ENCODE measurements around the gene KCTD11.
"Not testable (repeated sequence)": the region's sequence is repeated elsewhere in the genome, so short reads cannot be mapped to it uniquely, and the experiment has no call there.

KCTD11 gene

DNA sequence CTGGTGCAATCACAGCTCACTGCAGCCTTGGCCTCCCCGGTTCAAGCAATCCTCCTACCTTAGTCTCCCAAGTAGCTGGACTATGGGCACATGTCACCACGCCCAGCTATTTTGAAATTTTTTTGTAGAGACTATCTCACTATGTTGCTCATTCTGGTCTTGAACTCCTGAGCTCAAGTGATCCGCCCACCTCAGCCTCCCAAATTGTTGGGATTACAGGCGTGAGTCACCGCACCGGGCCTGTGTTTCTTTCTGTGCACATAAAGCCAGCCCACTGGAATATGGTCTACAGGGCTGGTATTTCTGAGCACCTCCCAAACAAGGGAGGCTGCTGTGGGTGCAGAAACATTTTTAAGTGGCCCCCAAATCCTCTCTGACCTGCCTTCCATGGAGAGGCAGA is 11.3 kb downstream of the KCTD11 start:
- TF ChIP-seq, protein P1, sequence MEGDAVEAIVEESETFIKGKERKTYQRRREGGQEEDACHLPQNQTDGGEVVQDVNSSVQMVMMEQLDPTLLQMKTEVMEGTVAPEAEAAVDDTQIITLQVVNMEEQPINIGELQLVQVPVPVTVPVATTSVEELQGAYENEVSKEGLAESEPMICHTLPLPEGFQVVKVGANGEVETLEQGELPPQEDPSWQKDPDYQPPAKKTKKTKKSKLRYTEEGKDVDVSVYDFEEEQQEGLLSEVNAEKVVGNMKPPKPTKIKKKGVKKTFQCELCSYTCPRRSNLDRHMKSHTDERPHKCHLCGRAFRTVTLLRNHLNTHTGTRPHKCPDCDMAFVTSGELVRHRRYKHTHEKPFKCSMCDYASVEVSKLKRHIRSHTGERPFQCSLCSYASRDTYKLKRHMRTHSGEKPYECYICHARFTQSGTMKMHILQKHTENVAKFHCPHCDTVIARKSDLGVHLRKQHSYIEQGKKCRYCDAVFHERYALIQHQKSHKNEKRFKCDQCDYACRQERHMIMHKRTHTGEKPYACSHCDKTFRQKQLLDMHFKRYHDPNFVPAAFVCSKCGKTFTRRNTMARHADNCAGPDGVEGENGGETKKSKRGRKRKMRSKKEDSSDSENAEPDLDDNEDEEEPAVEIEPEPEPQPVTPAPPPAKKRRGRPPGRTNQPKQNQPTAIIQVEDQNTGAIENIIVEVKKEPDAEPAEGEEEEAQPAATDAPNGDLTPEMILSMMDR (IDR thresholded peaks at IDR 0.05; ENCODE audit: low read depth, low read length), result no peak
- Histone ChIP-seq H3K9me3 (ENCODE audit: severe bottlenecking) (no peaks in the 10 kb centered on the region), H3K27ac (no peak overlapping the region), H3K27me3 (ENCODE audit: insufficient read depth, low read depth, severe bottlenecking) (no peaks in the 10 kb centered on the region), H3K36me3 (no peaks in the 10 kb centered on the region), H3K4me3 (ENCODE audit: low read depth, low read length) (no peak overlapping the region)
- DNase-seq, result no peak

DNA sequence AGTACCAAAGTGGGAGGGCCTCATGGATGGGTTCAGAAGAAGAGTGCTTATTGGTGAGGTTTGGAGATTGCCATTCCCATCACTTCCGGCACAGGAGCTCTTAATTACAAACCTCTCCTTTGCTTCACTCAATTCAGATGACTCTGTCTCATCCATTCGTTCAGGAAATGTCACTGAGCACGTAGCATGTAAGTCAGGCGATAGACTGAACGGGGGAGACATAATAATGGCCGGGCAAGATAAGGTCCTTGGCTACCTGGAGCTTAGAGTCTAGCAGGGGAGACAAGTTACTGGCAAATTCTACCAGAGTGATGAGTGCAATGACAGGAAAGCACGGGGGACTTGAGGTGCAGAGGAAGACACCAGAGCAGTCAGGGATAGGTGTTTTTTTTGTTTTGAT is 14.0 kb downstream of the KCTD11 start:
- H3K9me3 ChIP-seq (ENCODE audit: severe bottlenecking); DNase-seq; H3K4me3 ChIP-seq (ENCODE audit: low read depth, low read length); H3K27me3 ChIP-seq (ENCODE audit: insufficient read depth, low read depth, severe bottlenecking); H3K36me3 ChIP-seq; H3K27ac ChIP-seq: not testable (repeated sequence)

DNA sequence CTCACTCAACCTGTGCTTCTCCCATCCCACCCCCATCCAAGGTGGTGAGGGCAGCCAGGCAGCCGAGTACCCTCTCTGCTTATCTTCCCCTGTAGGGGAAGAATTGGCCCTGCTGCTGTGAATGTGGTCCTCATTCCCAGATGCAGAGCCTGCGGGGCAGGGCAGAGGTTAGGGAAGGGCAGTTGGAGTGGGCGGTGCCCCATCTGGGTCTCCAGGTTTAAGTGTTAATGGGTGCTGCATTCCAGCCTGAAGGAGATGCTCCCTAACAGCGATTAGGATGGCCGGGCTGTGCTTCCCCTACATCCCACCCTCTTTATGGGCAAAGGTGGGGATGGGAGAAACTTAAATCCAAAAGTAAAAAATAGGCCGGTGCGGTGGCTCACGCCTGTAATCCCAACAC is 15.1 kb downstream of the KCTD11 start:
- TF ChIP-seq, protein P1 (IDR thresholded peaks at IDR 0.05; ENCODE audit: low read depth, low read length), result no peak
- Histone ChIP-seq H3K4me3 (ENCODE audit: low read depth, low read length) (no peak overlapping the region), H3K27ac (no peak overlapping the region), H3K27me3 (ENCODE audit: insufficient read depth, low read depth, severe bottlenecking) (no peaks in the 10 kb centered on the region), H3K9me3 (ENCODE audit: severe bottlenecking) (no peaks in the 10 kb centered on the region), H3K36me3 (no peaks in the 10 kb centered on the region)
- no peak for DNase-seq

DNA sequence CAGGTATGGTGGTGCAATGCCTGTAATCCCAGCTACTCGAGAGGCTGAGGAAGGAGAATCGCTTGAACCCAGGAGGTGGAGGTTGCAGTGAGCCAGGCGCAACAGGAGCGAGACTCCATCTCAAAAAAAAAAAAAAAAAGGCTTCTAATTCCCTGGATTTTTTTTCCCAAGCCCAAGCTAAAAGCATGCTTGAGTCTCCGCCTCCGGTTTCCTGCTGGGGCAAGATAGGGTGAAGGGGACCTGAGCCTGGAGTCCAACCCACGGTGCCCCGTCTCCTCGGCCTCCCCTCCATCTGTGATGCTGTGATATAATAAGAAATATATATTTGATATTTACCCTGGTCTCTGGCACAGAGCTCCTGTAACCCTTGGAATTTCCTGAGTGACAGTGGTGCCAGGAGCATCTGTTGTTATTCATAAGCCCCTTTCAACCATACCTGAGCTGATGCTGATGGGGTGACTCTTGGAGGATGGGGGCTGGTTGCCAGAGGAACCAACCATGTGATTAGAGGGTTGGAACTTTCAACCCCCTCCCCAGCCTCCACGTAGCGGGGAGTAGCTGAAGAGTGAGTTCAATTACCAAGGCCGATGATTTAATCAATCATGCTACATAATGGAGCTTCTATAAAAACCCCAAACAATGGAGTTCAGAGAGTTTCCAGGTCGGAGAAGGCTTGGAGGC is 16.1 kb downstream of the KCTD11 start:
- TF ChIP-seq, protein P1 (IDR thresholded peaks at IDR 0.05; ENCODE audit: low read depth, low read length), result no peak
- Histone ChIP-seq H3K4me3 (ENCODE audit: low read depth, low read length) (no peak overlapping the region), H3K27me3 (ENCODE audit: insufficient read depth, low read depth, severe bottlenecking) (no peaks in the 10 kb centered on the region), H3K9me3 (ENCODE audit: severe bottlenecking) (no peaks in the 10 kb centered on the region), H3K27ac (no peak overlapping the region), H3K36me3 (no peaks in the 10 kb centered on the region)
- DNase-seq, result no peak

DNA sequence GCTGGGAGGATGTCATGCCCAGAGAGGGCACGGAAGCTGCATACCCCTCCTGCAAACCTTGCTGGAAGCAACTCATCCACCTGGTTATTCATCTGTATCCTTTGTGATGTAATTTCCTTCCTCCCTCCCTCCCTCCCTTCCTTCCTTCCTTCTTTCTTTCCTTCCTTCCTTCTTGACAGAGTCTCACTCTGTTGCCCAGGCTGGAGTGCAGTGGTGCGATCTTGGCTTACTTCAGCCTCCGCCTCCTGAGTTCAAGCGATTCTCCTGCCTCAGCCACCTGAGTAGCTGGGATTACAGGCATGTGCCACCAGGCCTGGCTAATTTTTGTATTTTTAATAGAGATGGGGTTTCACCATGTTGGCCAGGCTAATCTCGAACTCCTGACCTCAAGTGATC is 16.6 kb downstream of the KCTD11 start:
- DNase-seq; H3K27me3 ChIP-seq (ENCODE audit: insufficient read depth, low read depth, severe bottlenecking); H3K4me3 ChIP-seq (ENCODE audit: low read depth, low read length); H3K36me3 ChIP-seq; H3K27ac ChIP-seq; H3K9me3 ChIP-seq (ENCODE audit: severe bottlenecking): not testable (repeated sequence)

DNA sequence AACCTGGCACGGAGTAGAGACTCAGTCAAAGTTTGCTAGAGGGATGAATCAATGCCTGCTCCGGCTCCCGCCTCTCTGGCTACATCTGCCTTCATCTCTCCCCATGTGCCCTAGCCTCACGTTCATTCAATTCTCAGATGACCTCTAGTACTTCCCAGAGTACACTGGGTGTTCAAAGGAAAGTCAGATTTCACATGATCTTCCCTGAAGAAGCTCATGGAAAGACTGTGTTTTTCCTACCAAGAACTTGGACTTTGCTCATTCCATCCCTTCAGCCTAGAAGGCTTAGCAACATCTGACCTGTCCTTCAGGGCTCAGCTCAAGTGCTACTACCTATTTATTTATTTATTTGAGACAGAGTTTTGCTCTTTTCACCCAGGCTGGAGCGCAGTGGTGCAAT is 17.9 kb downstream of the KCTD11 start:
- Histone ChIP-seq H3K9me3 (ENCODE audit: severe bottlenecking) (no peaks in the 10 kb centered on the region), H3K4me3 (ENCODE audit: low read depth, low read length) (no peak overlapping the region), H3K36me3 (no peaks in the 10 kb centered on the region), H3K27me3 (ENCODE audit: insufficient read depth, low read depth, severe bottlenecking) (no peaks in the 10 kb centered on the region), H3K27ac (no peak overlapping the region)
- TF ChIP-seq, protein P1 (IDR thresholded peaks at IDR 0.05; ENCODE audit: low read depth, low read length), result no peak
- DNase-seq, result no peak

DNA sequence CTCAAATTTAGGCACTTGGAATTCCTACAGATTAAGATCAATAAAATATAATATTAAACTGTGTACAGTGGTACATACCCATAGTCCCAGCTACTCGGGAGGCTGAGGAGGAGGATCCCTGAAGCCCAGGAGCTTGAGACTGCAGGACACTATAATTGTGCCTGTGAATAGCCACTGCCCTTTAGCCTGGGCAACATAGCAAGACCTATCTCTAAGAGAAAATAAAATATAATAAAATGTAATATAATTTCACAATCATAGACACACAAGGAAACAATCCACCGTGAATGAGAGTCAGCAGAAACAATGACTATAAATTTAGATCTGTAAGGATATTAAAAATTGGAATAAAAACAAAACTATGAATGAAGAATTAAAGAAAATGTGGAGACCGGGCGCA is 18.9 kb downstream of the KCTD11 start:
- no peaks in the 10 kb centered on the region for H3K9me3 ChIP-seq (ENCODE audit: severe bottlenecking)
- H3K4me3 ChIP-seq (ENCODE audit: low read depth, low read length), result no peak overlapping the region
- no peaks in the 10 kb centered on the region for H3K27me3 ChIP-seq (ENCODE audit: insufficient read depth, low read depth, severe bottlenecking)
- TF ChIP-seq, protein P1 (IDR thresholded peaks at IDR 0.05; ENCODE audit: low read depth, low read length), result no peak
- H3K36me3 ChIP-seq, result no peaks in the 10 kb centered on the region
- no peak overlapping the region for H3K27ac ChIP-seq
- DNase-seq, result no peak

All from WERI-Rb-1 (cell line).